ENCODE data around the gene TRIM23.

The TRIM23 gene

GRCh38 chr5:65563777-65564176, 60.4 kb downstream of the TRIM23 start:
- no peak for DNase-seq (ENCODE audit: low spot score)

- DNase-seq (ENCODE audit: low spot score) = peak; percentile 95
Measured at GRCh38 chr5:65562731-65563701, 61.1 kb downstream of the TRIM23 start, which contains the start of the genes CENPK and PPWD1. CENPK (minus strand) TSS chr5:65563168; CDS start chr5:65554907, 8,261 bp downstream. PPWD1 (plus strand) TSS chr5:65563296; CDS start chr5:65563311, 15 bp downstream.

- no peak for DNase-seq (ENCODE audit: low spot score)
Measured at GRCh38 chr5:65556718-65557117, 67.4 kb downstream of the TRIM23 start.

GRCh38 chr5:65556181-65556580, 68.0 kb downstream of the TRIM23 start:
- no peak for DNase-seq (ENCODE audit: low spot score)

GRCh38 chr5:65555287-65555686, 68.8 kb downstream of the TRIM23 start:
- DNase-seq (ENCODE audit: low spot score) = no peak

- DNase-seq (ENCODE audit: low spot score) = no peak
Measured at GRCh38 chr5:65553941-65554340, 70.2 kb downstream of the TRIM23 start.

GRCh38 chr5:65548281-65548680, 75.9 kb downstream of the TRIM23 start:
- DNase-seq (ENCODE audit: low spot score) = no peak

- no peak for DNase-seq (ENCODE audit: low spot score)
Measured at GRCh38 chr5:65546141-65546540, 78.0 kb downstream of the TRIM23 start.

- no peak for DNase-seq (ENCODE audit: low spot score)
Measured at GRCh38 chr5:65544473-65544872, 79.7 kb downstream of the TRIM23 start.

GRCh38 chr5:65539827-65540226, 84.3 kb downstream of the TRIM23 start:
- no peak for DNase-seq (ENCODE audit: low spot score)

Data from putamen (tissue), 1 donor.